ENCODE data around the gene TEX11.
A peak's percentile ranks its signal among the peaks of the same experiment; 100 is the strongest.
"Not testable (repeated sequence)": the region's sequence is repeated elsewhere in the genome, so short reads cannot be mapped to it uniquely, and the experiment has no call there.

Gene TEX11

DNA sequence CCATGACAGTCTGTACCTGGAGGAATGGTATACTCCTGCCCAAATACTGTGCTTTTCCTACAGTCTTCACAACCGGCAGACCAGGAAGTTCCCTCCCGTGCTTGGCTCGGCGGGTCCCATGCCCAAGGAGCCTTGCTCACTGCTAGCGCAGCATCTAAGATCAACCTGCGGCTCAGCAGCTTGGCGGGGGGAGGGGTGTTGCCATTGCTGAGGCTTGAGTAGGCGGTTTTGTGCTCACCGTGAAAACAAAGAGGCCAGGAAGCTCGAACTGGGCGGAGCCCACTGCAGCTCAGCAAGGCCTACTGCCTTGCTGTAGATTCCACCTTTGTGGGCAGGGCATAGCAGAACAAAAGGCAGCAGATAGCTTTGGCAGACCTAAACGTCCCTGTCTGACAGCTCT is 152.7 kb downstream of the TEX11 start:
- DNase-seq (ENCODE audit: low read depth) = no peak

DNA sequence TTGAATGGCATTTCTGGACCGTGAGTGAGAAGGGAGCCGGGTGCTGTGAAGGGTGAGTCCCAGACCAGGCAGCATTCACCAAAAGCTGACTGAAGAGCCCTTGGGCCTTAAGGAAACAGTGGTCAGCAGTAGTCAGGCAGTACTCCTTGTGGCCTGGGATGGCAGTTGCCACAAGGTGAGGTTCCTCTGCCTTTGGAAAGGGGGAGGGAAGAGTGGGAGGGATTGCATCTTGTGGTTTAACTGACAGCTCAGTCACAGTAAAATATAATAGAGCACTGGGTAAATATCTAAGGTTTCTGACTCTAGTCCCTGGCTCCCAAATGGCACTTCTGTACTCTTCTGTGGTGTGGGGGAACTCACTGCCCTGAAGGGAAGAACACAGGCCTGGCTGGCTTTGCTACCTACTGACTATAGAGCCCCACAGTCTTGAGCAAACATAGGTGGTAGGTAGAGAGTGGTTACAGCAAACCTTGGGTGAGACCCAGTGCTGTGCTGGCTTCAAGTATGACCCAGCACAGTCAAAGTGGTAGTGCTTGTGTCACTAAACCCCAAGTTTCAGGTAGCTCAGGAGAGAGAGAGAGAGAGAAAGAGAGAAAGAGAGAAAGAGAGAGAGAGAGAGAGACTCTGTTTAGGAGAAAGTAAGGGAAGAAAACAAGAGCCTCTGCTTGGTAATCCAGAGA is 154.2 kb downstream of the TEX11 start:
- no peak for DNase-seq (ENCODE audit: low read depth)

DNA sequence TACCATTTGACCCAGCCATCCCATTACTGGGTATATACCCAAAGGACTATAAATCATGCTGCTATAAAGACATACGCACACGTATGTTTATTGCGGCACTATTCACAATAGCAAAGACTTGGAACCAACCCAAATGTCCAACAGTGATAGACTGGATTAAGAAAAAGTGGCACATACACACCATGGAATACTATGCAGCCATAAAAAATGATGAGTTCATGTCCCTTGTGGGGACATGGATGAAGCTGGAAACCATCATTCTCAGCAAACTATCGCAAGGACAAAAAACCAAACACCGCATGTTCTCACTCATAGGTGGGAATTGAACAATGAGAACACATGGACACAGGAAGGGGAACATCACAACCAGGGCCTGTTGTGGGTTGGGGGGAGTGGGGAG is 174.7 kb downstream of the TEX11 start:
- DNase-seq (ENCODE audit: low read depth) = not testable (repeated sequence)

DNA sequence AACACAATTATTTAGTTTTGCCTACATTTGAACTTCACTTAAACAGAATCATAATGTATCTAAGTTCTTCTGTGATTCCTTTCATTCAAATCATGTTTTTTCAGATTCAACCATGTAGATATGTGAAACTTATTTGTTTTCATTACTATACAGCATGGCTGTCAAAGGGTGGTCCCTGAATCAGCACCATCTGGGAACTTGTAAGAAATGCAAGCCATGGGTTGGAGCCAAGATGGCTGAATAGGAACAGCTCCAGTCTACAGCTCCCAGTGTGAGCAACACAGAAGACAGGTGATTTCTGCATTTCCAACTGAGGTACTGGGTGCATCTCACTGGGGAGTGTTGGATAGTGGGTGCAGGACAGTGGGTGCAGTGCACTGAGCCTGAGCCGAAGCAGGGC is 180.6 kb downstream of the TEX11 start:
- not testable (repeated sequence) for DNase-seq (ENCODE audit: low read depth)

DNA sequence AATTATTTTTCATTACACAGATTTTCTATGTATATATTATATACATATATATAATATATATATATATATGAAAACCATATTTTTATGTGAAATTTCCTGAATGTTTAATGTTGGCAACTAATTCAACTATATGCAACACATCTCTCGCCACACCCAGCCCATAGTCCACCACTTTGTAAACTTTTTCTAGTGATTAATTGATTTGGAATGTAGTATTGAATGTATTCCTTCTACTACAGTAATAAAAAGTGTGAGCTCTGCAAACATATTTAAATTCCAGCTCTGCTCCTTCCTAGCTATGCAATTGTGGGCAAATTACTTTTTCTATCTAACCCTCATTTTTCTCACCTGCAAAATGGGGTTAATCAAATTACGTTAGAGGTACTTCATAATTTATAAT is 187.8 kb downstream of the TEX11 start:
- DNase-seq (ENCODE audit: low read depth) = no peak

DNA sequence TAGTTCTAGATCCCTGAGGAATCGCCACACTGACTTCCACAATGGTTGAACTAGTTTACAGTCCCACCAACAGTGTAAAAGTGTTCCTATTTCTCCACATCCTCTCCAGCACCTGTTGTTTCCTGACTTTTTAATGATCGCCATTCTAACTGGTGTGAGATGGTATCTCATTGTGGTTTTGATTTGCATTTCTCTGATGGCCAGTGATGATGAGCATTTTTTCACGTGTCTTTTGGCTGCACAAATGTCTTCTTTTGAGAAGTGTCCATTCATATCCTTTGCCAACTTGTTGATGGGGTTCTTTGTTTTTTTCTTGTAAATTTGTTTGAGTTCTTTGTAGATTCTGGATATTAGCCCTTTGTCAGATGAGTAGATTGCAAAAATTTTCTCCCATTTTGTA is 197.2 kb downstream of the TEX11 start:
- not testable (repeated sequence) for DNase-seq (ENCODE audit: low read depth)

DNA sequence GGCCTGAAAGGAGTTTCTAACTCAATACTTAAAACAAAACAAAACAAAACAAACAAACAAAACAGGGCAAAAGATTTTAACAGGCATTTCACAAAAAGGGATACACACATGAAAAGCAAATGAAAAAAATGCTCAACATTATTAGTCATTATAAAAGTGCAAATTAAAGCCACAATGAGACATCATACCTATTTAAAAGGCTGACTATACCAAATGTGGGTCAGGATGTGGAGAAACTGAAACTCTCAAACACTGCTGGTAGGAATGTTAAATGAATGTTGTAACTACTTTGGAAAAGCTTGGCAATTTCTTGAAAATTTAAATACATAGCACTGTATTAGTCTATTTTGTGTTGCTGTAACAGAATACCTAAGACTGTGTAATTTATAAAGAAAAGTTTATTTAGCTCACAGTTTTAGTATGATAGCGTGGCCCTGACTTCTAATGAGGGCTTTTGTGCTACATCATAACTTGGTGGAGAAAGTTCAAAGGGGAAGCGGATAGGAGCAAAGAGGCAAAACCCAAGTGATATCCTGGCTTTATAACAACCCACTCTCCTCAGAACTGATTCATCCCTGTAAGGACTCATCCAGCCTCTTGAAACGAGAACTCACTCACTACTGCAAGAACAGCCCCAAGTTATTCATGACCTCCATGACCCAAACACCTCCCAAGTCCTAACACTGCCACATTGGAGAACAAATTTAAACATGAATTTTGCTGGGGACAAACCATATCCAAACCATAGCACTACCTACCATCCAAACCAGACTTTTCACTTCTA is 214.0 kb downstream of the TEX11 start:
- DNase-seq (ENCODE audit: low read depth) = no peak

DNA sequence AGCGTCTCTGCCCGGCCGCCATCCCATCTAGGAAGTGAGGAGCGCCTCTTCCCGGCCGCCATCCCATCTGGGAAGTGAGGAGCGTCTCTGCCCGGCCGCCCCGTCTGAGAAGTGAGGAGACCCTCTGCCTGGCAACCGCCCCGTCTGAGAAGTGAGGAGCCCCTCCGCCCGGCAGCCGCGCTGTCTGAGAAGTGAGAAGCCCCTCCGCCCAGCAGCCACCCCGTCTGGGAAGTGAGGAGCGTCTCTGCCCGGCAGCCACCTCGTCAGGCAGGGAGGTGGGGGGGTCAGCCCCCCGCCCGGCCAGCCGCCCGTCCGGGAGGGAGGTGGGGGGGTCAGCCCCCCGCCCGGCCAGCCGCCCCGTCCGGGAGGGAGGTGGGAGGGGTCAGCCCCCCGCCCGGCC is 229.1 kb downstream of the TEX11 start:
- DNase-seq (ENCODE audit: low read depth) = not testable (repeated sequence)

DNA sequence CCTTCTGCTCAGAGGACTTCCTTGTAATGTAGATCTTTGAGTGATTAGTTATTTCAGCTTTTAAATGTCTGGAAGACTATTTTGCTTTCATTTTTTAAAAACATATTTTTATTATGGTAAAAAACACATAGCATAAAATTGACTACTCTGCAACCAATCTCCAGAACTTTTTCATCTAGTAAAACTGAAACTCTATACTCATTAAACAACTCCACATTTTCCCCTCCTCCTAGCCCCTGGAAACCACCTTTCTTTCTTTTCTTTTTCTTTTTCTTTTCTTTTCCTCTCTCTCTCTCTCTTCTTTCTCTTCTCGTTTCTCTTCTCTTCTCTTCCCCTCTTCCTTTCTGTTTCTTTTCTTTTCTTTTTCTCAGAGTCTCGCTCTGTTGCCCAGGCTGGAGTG is 233.2 kb downstream of the TEX11 start:
- DNase-seq (ENCODE audit: low read depth) = no peak

DNA sequence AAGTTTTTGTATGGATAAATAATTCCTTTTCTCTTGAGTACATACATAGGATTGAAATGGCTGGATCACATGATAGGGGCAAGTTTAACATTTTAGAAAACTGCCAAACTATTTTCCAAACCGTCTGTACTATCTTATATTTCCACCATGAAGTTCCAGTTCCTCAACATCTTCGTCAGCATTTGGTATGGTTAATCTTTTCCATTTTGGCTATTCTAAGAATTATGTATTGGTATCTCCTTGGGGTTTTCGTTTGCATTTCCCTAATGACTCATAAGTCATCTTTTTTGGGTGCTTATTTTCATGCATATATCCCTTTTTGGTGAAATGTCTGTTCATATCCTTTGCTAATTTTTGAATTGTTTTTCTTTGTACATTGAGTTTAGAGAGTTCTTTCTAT is 236.2 kb downstream of the TEX11 start:
- DNase-seq (ENCODE audit: low read depth) = no peak

DNA sequence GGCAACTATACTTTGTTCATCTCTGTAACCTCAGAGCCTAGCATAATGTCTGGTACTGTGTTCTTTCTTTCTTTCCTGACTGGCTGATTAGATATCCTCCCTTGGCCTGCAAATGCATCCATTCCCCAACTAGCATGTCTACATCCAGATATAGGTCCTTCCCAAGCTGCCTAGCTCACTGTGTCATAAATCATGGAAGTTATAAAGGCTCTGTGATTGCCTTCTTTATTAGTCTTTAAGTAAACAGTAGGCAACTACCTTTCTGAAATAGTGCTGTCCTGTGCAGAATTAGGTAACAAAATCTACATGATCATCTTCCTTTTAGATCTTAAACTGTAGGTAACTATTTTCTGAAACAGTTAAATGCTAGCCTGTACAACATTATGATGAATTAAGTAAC is 239.4 kb downstream of the TEX11 start:
- no peak for DNase-seq (ENCODE audit: low read depth)

DNA sequence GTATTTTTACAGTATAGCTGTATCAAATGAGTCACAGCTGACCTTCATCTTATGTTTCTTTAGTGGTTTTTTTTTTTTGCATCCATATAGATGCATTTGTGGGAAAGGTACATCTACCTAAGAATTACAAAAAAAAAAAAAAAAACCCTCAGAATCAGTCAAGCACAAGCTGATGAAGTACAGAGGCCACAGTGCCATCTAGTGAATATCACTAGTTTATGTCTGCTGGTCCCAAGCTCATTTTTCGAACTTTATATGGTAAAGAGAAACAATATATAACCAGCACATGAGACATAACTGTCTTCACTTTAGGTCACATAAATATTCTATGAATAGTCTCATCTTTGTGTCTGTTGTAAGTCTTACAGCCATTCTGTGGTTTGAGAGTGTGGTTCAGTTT is 243.8 kb downstream of the TEX11 start:
- DNase-seq (ENCODE audit: low read depth) = peak; percentile 0

DNA sequence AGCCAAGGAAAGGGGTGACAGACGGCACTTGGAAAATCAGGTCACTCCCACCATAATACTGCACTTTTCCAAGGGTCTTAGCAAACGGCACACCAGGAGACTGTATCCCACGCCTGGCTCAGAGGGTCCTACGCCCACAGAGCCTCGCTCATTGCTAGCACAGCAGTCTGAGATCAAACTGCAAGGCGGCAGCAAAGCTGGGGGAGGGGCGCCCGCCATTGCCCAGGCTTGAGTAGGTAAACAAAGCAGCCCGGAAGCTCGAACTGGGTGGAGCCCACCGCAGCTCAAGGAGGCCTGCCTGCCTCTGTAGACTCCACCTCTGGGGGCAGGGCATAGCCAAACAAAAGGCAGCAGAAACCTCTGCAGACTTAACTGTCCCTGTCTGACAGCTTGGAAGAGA is 247.4 kb downstream of the TEX11 start:
- not testable (repeated sequence) for DNase-seq (ENCODE audit: low read depth)

DNA sequence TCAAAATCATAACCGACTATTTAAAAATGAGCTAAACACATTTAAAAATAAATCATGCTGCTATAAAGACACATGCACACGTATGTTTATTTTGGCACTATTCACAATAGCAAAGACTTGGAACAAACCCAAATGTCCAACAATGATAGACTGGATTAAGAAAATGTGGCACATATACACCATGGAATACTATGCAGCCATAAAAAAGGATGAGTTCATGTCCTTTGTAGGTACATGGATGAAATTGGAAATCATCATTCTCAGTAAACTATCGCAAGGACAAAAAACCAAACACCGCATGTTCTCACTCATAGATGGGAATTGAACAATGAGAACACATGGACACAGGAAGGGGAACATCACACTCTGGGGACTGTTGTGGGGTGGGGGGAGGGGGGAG is 251.0 kb downstream of the TEX11 start:
- not testable (repeated sequence) for DNase-seq (ENCODE audit: low read depth)

DNA sequence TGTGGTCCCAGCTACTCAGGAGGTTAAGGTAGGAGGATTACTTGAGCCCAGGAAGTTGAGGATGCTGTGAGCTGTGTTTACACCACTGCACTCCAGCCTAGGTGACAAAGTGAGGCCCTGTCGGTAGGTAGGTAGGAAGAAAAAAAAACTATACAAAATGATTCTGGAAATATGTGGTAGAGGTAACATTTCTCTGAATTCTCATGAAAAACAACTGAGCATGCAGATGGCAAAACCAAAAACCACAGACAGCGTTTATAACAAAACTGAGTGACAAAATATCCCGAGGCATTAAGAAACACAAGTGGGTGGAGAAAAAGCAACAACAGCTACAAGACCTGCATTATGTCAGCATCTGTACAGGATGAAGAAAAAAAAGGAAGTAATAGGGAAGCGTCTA is 252.2 kb downstream of the TEX11 start:
- no peak for DNase-seq (ENCODE audit: low read depth)

DNA sequence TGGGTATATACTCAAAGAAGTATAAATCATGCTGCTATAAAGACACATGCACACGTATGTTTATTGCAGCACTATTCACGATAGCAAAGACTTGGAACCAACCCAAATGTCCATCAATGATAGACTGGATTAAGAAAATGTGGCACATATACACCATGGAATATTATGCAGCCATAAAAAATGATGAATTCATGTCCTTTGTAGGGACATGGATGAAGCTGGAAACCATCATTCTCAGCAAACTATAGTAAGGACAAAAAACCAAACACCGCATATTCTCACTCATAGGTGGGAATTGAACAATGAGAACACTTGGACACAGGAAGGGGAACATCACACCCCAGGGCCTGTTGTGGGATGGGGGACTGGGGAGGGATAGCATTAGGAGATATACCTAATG is 260.6 kb downstream of the TEX11 start:
- DNase-seq (ENCODE audit: low read depth) = not testable (repeated sequence)

DNA sequence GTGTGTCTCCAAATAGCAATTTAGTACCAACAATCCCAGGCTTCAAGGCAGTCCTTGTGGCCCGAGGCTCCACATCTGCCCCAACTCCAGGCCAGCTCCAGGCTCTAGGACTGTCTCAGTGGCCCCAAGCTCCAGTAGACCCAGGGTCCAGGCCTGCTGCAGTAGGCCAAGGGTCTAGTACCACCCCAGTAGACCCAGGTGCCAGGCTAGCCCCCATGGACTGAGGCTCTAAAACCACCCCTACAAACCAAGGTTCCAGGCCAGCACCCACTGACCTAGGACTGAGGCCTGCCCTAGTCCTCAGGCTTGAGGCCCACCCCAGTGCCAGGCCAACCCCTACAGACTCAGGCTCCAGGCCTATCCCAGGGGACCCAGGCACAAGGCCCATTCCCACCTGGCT is 272.3 kb downstream of the TEX11 start:
- DNase-seq (ENCODE audit: low read depth) = no peak

DNA sequence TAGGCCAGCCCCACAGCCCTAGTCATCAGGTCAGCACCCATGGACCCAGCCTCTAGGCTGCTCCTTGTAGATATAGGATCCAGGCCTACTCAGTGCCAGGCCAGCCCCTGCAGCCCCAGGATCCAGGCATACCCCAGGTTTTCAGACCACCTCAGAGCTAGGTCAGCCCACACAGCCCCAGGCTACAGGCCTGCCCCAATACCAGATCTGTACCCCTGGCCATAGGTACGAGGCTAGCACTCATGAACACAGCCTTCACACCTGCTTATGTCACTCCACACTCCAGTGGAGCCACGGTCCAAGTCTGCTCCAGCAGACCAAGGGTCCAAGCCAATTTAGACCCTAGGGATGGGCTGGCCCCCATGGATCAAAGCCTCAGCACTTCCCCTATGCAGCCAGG is 272.8 kb downstream of the TEX11 start:
- no peak for DNase-seq (ENCODE audit: low read depth)

DNA sequence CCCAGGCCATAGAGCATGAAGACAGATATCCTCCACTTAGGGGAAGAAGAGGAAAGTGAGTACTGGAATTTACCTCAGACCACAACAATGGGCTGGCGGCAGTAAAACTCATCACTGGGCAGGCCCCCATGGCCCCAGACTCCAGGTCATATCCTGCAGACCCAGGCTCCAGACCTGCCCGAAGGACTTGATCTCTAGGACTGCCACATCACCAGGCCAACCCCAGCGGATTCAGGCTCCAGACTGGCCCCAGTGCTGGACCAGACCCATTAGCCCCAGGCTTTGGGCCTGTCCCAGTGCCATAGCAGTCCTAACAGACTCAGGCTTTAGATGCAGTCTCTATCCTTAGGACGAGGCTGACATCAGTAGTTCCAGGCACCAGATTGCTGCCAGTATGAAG is 273.3 kb downstream of the TEX11 start:
- DNase-seq (ENCODE audit: low read depth) = no peak

DNA sequence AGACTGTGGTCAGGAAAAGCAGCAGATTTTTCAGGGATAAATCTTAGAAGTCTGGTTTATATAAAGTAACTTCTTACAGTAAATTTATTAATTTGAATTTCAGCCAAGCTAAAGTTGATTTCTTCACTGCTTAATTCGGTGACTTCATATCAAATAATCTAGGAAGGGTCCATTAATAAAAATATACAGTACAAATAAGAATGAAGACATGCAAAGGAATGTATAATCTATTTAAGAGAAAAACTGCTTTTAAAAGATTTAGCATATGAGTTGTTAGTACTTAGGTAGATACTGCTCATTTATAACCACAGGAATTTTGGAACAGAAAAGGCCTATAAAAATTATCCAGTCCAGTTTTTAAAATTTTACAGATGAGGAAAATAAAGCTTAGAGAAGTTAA is 286.8 kb downstream of the TEX11 start:
- DNase-seq (ENCODE audit: low read depth) = no peak

DNA sequence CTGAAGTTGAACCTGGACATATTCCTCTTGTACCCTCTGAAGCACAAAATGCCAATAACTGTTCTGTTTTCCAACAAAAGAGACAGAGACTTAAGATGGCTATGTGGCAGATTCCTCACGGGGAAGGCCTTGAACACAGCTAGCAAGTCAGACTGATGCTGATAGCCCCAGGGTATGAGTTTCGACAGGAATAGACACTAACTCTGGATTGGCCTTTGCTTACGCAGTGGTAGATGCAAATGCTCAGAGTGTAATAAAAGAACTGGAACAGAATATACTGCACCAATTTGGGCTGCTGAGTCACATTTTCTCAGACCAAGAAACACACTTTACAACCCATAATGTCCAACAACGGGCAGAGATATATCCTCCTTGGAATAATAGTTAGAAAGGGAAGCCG is 290.0 kb downstream of the TEX11 start:
- DNase-seq (ENCODE audit: low read depth) = no peak

DNA sequence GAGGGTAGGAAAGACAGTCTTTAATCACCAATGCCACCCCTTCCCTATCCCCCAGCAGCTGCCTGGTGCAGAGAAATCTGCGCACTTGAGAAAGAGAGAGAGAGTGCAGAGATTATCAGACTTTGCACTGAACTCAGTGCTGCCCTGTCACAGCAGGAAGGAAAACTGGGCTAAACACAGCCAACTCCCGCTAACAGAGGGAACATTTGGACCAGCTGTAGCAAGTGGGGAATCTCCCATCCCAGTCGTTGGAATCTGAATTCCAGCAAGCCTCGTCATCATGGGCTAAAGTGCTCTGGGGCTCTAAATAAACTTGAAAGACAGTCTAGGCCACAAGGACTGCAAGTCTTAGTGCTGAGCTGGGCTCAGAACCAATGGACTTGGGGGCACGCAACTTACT is 295.2 kb downstream of the TEX11 start:
- peak; percentile 19 for DNase-seq (ENCODE audit: low read depth)

DNA sequence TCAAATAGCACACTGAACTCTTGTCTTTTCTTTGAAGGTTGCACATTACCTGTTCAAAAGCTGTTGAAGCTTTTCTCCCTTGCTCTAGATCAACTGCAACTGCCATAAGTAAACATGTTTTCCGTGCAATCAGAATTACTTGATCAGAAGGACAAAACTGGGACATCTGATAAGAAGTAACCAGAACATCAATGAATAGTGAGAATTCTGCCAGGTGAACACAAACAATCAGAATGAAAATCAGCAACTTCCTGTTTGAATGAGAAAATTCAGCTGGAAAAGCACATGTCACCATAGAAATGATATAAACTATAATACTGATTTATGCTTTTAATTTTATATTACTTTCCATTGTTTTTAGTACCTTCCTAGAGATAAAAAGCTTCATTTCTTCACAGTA is 303.2 kb downstream of the TEX11 start:
- no peak for DNase-seq (ENCODE audit: low read depth)

DNA sequence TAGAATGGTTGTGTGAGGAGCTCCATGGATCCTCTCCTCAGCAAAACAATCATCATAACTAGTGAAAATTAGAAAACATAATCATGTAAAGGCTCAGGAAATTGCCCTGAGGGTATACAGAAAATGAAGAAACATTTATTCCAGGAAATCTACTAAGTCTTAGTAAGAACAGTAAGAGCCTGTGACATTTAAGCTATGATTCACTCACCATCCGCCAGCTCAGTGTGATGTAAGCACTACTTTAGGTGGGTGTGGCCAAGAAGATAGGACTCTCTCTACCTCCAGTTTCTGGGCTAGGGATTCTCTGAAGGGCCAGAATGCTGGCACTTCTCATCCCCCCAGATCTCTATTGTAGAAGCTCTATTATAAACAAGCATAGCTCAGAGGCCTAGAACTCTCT is 316.4 kb downstream of the TEX11 start:
- DNase-seq (ENCODE audit: low read depth) = peak; percentile 5
